K562 (cell line): ENCODE results near the gene SH3RF1. TPM values are rescaled to one million over a fixed set of nuclear protein-coding genes. Genes with fewer than 3 reads are reported as not detected.

Experiments
- ATAC-seq: fragments of 200-7000 bp; cut with Tn5 transposase; 3 replicates; pipeline ENCODE4 v1.9.1; 2020; ENCODE audit warnings: moderate library complexity
- BruUV-seq: library from RNA; stranded (reverse); fragments of 400-500 nt; replicated peaks from 2 replicates; lab custom pipeline; 2021; lab: Mats Ljungman, UMichigan
- CTCF ChIA-PET: fragments of 300-600 bp; formaldehyde crosslinking; extraction: SDS; loops from one replicate; lab custom pipeline; 2021; ENCODE audit warnings: low intra/inter-chr PET ratio; lab: Yijun Ruan, JAX
- POLR2A ChIA-PET: fragments of 300-600, 350-650 bp; sonication (Branson Sonifier 250); formaldehyde crosslinking; extraction: SDS; loops from one replicate; lab custom pipeline; 2021; ENCODE audit warnings: antibody characterized with exemption, inconsistent platforms; lab: Yijun Ruan, JAX
- DNase-seq, 4 experiments: peaks; one replicate each; pipeline versions ENCODE4 v3.0.0 to v3.0.0-alpha.2; 2011 to 2018; ENCODE audit warnings: low spot score in 3 of 4, mixed read lengths in 3 of 4; ENCODE audit errors: extremely low read depth in 1 of 4
- FAIRE-seq: peaks from 2 replicates; lab custom pipeline; 2011; peaks lifted over from hg19 to GRCh38; lab: Jason Lieb, UNC
- H2AFZ ChIP-seq: 2 replicates; pipeline ENCODE4 v1.6.0; 2011; ENCODE audit warnings: low read depth, low read length, control low read depth, inconsistent platforms
- H3K27ac ChIP-seq: fragments of 200-600 bp; 3 replicates; pipeline ENCODE4 v1.8.0; 2011; ENCODE audit warnings: low read depth, mild to moderate bottlenecking, control low read depth, inconsistent platforms, low read length, moderate library complexity, mixed read lengths; ENCODE audit errors: extremely low read depth
- H3K27me3 ChIP-seq, 2 experiments: fragments of 300-600 bp in 1 of 2; 2 replicates in 1 of 2; 3 replicates in 1 of 2; pipeline versions ENCODE4 v1.6.0 to v1.8.0; 2011; ENCODE audit warnings: inconsistent platforms in 2 of 2, low read length in 2 of 2, mild to moderate bottlenecking in 1 of 2, mixed read lengths in 1 of 2, moderate library complexity in 1 of 2; ENCODE audit not compliant: control insufficient read depth in 2 of 2, insufficient read depth in 2 of 2
- H3K36me3 ChIP-seq: fragments of 300-600 bp; 3 replicates; pipeline ENCODE4 v1.8.0; 2011; ENCODE audit warnings: mild to moderate bottlenecking, low read length, inconsistent platforms; ENCODE audit not compliant: control insufficient read depth, insufficient read depth
- H3K4me1 ChIP-seq, 2 experiments: fragments of 200-600 bp in 1 of 2; replicated peaks in 1 of 2; 2 replicates in 1 of 2; 3 replicates in 1 of 2; pipeline versions ENCODE4 v1.5.1 to v1.8.0; 2011; ENCODE audit warnings: inconsistent platforms in 2 of 2, low read length in 2 of 2, mild to moderate bottlenecking in 1 of 2, mixed read lengths in 1 of 2, moderate library complexity in 1 of 2; ENCODE audit not compliant: control insufficient read depth in 2 of 2, insufficient read depth in 2 of 2
- H3K4me2 ChIP-seq: 2 replicates; pipeline ENCODE4 v1.6.1; 2011; ENCODE audit warnings: low read length, control low read depth, inconsistent platforms, mixed read lengths; ENCODE audit not compliant: insufficient read depth
- H3K4me3 ChIP-seq: fragments of 200-600 bp; sonication (generic), shearing (Covaris generic); 2 replicates; pipeline ENCODE4 v1.5.1; 2016; ENCODE audit warnings: control low read depth, inconsistent platforms
- H3K79me2 ChIP-seq: fragments of 200-600 bp; 3 replicates; pipeline ENCODE4 v1.8.0; 2011; ENCODE audit warnings: low read length, inconsistent platforms; ENCODE audit not compliant: control insufficient read depth, insufficient read depth
- H3K9ac ChIP-seq, 2 experiments: 2 replicates each; pipeline versions ENCODE4 v1.6.0 to v1.6.1; 2011; ENCODE audit warnings: low read depth in 2 of 2, low read length in 2 of 2, control low read depth in 1 of 2, inconsistent platforms in 1 of 2, mild to moderate bottlenecking in 1 of 2, mixed read lengths in 1 of 2; ENCODE audit not compliant: insufficient read depth in 1 of 2
- H3K9me1 ChIP-seq: one replicate; pipeline ENCODE4 v1.6.0; 2011; ENCODE audit warnings: inconsistent platforms, mild to moderate bottlenecking, low read length, moderate library complexity; ENCODE audit not compliant: control insufficient read depth, insufficient read depth
- H3K9me3 ChIP-seq: replicated peaks from 2 replicates; pipeline ENCODE4 v1.5.1; 2011; ENCODE audit warnings: low read depth, low read length, inconsistent platforms; ENCODE audit not compliant: control insufficient read depth, insufficient read depth
- H4K20me1 ChIP-seq: replicated peaks from 2 replicates; pipeline ENCODE4 v1.6.1; 2011; ENCODE audit warnings: low read length, inconsistent platforms, mixed read lengths; ENCODE audit not compliant: control insufficient read depth, insufficient read depth
- ARID1B ChIP-seq: fragments of 450-650 bp; IDR thresholded peaks from 2 replicates; pipeline ENCODE4 v1.6.1; 2016; ENCODE audit warnings: antibody characterized with exemption, mild to moderate bottlenecking, inconsistent platforms
- ARID2 ChIP-seq: fragments of 450-650 bp; IDR thresholded peaks from 2 replicates; pipeline ENCODE4 v1.6.1; 2017; ENCODE audit warnings: antibody characterized with exemption, mild to moderate bottlenecking
- BMI1 ChIP-seq: fragments of 150-350 bp; IDR thresholded peaks from 2 replicates; pipeline ENCODE4 v1.6.1; 2014; ENCODE audit warnings: low read length
- DNMT1 ChIP-seq: fragments of 450-650 bp; IDR thresholded peaks from 2 replicates; pipeline ENCODE4 v1.6.1; 2016; ENCODE audit warnings: antibody characterized with exemption, mild to moderate bottlenecking
- RCOR1 ChIP-seq, 2 experiments: IDR thresholded peaks; 2 replicates each; pipeline ENCODE4 v1.6.1; 2012; ENCODE audit warnings: low read depth in 2 of 2, low read length in 2 of 2, borderline replicate concordance in 1 of 2, improper control_type of control experiment in 1 of 2
- SRSF7 ChIP-seq: fragments of 200-400 bp; formaldehyde crosslinking; optimal IDR thresholded peaks from 2 replicates; pipeline ENCODE3; 2017; ENCODE audit warnings: mild to moderate bottlenecking, low read depth, low read length
- ZNF764 ChIP-seq: fragments of 250-450 bp; sonication (Bioruptor Pico); IDR thresholded peaks from 2 replicates; pipeline ENCODE4 v1.4.0; 2020; ENCODE audit warnings: low read depth, mild to moderate bottlenecking, moderate library complexity
- WGBS: fragments of 100-300 bp; shearing (Covaris generic); methylation state at CpG from one replicate; pipeline ENCODE4 v1.1.6; 2016; ENCODE audit warnings: low coverage, mixed read lengths; ENCODE audit not compliant: insufficient coverage; ENCODE audit errors: missing lambda C conversion rate; 5-methylcytosine and 5-hydroxymethylcytosine counted together
- in situ Hi-C: fragments of 300-500 bp; cut with MboI; formaldehyde crosslinking; loops from 4 replicates; pipeline ENCODE4 v1.15.0; 2018; ENCODE audit warnings: inconsistent platforms, mixed read lengths
- intact Hi-C: fragments of 100-400 bp; cut with micrococcal nuclease; formaldehyde crosslinking; loops from 2 replicates; pipeline ENCODE4 v1.14.2; 2022
- polyA plus RNA-seq, 8 experiments: library from polyadenylated mRNA; depleted of rRNA in 4 of 8; stranded (reverse) in 5 of 8; unstranded in 3 of 8; fragments of >200 nt; fragmentation: Nextera tagmentation in 2 of 8; fragmentation: Illumina TruSeq in 1 of 8; extraction: Ambion mirVana in 2 of 8; extraction: Trizol in 1 of 8; gene quantifications; 2 replicates each; pipeline versions ENCODE4 v1.2.1 to v1.2.3, GENCODE V29; 2011 to 2014; ENCODE audit warnings: inconsistent platforms in 1 of 8, missing spikeins in 1 of 8
- total RNA-seq, 7 experiments: library from RNA; depleted of rRNA in 6 of 7; stranded (reverse); fragments of >200 nt in 6 of 7; fragmentation: Illumina TruSeq in 2 of 7; extraction: Trizol in 2 of 7; gene quantifications; 2 replicates each; pipeline versions ENCODE4 v1.2.1 to v1.2.3, GENCODE V29; 2011 to 2021; ENCODE audit warnings: low replicate concordance in 1 of 7
- TF ChIP-seq, protein P1 (sequence below): fragments of 250-450 bp; sonication (Bioruptor Pico); IDR thresholded peaks from 2 replicates; pipeline ENCODE4 v1.6.1; 2021; ENCODE audit warnings: mild to moderate bottlenecking
- TF ChIP-seq, protein P2 (sequence below): sonication (generic); formaldehyde crosslinking; IDR thresholded peaks from 2 replicates; pipeline ENCODE4 v1.8.0; 2023; ENCODE audit warnings: missing genetic modification reagents, mild to moderate bottlenecking, borderline replicate concordance
- TF ChIP-seq, protein P3 (sequence below): sonication (generic); IDR thresholded peaks from 2 replicates; pipeline ENCODE4 v1.6.1; 2016

The SH3RF1 gene
- total and polyA plus RNA-seq, 9 of the 15 experiments (the other 6 are each of a cell fraction or from before 2014, with no cell fraction given) = 0.04 to 0.16 (median 0.11) TPM; not detected in 6

DNA sequence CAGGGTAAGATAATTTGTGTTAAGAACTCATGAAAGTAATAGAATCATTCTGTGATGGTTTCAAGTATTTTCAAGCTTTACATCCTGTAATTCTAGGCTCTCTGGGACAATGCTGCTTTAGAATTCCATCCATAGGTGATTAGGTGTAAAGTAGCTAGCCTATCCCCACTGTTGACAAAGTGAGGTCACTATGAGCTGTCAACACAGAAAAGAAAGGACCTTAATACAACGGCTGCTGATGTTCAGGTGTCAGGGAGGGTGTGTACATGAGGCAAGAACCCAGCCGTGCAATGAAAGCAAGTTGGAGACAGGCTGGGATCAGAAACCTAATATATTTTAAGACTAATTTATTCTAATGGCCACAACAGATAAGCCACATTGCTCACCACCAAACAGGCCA, 36.8 kb upstream of the SH3RF1 start:
- CTCF ChIA-PET = no interaction called here
- Histone ChIP-seq H3K9me1 (no peaks in the 10 kb centered on the region), H3K27me3 (no peaks in the 10 kb centered on the region), H3K9me3 (no peaks in the 10 kb centered on the region), H3K27ac (no peak overlapping the region), H2AFZ (no peak overlapping the region), H3K4me3 (no peak overlapping the region), H3K9ac (no peak overlapping the region)
- FAIRE-seq (no peak), ATAC-seq (no peak)
- in situ Hi-C loops (no loop called here), intact Hi-C loops (no loop called here)
- no TSS peak for BruUV-seq
- POLR2A ChIA-PET = no interaction called here
- TF ChIP-seq, protein P1, sequence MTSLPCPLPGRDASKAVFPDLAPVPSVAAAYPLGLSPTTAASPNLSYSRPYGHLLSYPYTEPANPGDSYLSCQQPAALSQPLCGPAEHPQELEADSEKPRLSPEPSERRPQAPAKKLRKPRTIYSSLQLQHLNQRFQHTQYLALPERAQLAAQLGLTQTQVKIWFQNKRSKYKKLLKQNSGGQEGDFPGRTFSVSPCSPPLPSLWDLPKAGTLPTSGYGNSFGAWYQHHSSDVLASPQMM (CRISPR knock-in tag) = no peak
- TF ChIP-seq ARID1B (no peak), RCOR1 (IDR thresholded peaks at IDR 0.05; ENCODE audit: borderline replicate concordance in 1 of 2, low read depth in 2 of 2, low read length in 2 of 2) (no peak), SRSF7 (no peak), DNMT1 (no peak), ZNF764 (no peak), ARID2 (no peak), BMI1 (no peak)
- TF ChIP-seq, protein P2, sequence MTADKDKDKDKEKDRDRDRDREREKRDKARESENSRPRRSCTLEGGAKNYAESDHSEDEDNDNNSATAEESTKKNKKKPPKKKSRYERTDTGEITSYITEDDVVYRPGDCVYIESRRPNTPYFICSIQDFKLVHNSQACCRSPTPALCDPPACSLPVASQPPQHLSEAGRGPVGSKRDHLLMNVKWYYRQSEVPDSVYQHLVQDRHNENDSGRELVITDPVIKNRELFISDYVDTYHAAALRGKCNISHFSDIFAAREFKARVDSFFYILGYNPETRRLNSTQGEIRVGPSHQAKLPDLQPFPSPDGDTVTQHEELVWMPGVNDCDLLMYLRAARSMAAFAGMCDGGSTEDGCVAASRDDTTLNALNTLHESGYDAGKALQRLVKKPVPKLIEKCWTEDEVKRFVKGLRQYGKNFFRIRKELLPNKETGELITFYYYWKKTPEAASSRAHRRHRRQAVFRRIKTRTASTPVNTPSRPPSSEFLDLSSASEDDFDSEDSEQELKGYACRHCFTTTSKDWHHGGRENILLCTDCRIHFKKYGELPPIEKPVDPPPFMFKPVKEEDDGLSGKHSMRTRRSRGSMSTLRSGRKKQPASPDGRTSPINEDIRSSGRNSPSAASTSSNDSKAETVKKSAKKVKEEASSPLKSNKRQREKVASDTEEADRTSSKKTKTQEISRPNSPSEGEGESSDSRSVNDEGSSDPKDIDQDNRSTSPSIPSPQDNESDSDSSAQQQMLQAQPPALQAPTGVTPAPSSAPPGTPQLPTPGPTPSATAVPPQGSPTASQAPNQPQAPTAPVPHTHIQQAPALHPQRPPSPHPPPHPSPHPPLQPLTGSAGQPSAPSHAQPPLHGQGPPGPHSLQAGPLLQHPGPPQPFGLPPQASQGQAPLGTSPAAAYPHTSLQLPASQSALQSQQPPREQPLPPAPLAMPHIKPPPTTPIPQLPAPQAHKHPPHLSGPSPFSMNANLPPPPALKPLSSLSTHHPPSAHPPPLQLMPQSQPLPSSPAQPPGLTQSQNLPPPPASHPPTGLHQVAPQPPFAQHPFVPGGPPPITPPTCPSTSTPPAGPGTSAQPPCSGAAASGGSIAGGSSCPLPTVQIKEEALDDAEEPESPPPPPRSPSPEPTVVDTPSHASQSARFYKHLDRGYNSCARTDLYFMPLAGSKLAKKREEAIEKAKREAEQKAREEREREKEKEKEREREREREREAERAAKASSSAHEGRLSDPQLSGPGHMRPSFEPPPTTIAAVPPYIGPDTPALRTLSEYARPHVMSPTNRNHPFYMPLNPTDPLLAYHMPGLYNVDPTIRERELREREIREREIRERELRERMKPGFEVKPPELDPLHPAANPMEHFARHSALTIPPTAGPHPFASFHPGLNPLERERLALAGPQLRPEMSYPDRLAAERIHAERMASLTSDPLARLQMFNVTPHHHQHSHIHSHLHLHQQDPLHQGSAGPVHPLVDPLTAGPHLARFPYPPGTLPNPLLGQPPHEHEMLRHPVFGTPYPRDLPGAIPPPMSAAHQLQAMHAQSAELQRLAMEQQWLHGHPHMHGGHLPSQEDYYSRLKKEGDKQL = no peak
- TF ChIP-seq, protein P3, sequence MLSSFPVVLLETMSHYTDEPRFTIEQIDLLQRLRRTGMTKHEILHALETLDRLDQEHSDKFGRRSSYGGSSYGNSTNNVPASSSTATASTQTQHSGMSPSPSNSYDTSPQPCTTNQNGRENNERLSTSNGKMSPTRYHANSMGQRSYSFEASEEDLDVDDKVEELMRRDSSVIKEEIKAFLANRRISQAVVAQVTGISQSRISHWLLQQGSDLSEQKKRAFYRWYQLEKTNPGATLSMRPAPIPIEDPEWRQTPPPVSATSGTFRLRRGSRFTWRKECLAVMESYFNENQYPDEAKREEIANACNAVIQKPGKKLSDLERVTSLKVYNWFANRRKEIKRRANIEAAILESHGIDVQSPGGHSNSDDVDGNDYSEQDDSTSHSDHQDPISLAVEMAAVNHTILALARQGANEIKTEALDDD = no peak
- TF ChIP-seq, all 486 proteins: peak for 0
- Histone ChIP-seq H4K20me1 (no peaks in the 10 kb centered on the region), H3K4me1 (no peaks in the 10 kb centered on the region), H3K36me3 (no peaks in the 10 kb centered on the region), H3K4me2 (no peak overlapping the region), H3K79me2 (no peaks in the 10 kb centered on the region)
- WGBS = 0% methylated on average over 2 of the region's 2 CpGs
- no peak for DNase-seq
